ENCODE results near the gene KRT35. TPM values are rescaled to one million over a fixed set of nuclear protein-coding genes. Genes with fewer than 3 reads are reported as not detected.

KRT35 gene
- total and polyA plus RNA-seq, 2 experiments from 2014 or later, result not detected

DNA sequence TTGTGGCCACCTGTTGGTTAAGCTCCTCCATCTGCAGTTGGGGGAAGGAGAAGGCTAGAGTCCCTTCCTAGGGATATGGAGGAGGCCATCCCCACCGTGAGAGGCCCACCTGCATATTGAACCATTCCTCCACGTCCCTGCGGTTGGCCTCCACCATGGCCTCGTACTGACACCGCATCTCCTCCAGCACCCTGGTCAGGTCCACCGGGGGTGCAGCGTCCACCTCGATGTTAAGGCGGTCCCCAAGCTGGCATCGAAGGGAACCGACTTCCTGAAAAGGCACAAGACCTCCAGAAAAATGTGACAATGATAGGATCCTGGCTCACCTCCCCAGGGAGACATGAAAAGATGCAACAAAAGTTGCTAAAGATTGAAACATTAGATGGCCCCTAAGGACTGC is 16.8 kb downstream of the KRT35 start:
- no peak overlapping the region for H3K27ac Mint-ChIP-seq

More for the DNA sequence above, 16.8 kb downstream of the KRT35 start:
- ATAC-seq (no peak), DNase-seq (ENCODE audit: low spot score) (no peak)
- Mint-ChIP-seq H3K4me1 (no peaks in the 10 kb centered on the region), H3K9me3 (peaks cover 6% of the 10 kb centered on the region; the same call in 2 of the 3 replicates), H3K27me3 (ENCODE audit: insufficient read depth, low read depth, poor library complexity) (peaks cover 5% of the 10 kb centered on the region), H3K36me3 (ENCODE audit: low read depth) (no peaks in the 10 kb centered on the region), H3K4me3 (no peak overlapping the region)
- Histone ChIP-seq H3F3A (replicated peaks; ENCODE audit: low read depth) (no peaks in the 10 kb centered on the region), H2AFZ (no peak overlapping the region), H4K20me1 (replicated peaks; ENCODE audit: insufficient read depth) (no peaks in the 10 kb centered on the region), H3K4me1 (ENCODE audit: insufficient read depth) (no peaks in the 10 kb centered on the region), H3K79me2 (replicated peaks; ENCODE audit: insufficient read depth) (no peaks in the 10 kb centered on the region), H3K4me2 (no peak overlapping the region), H3K27me3 (ENCODE audit: insufficient read depth) (no peaks in the 10 kb centered on the region), H3K9me2 (ENCODE audit: insufficient read depth) (0 out of 2 replicates have a peak, but pooled peaks cover 7% of the 10 kb centered on the region), H3K36me3 (ENCODE audit: insufficient read depth) (no peaks in the 10 kb centered on the region), H3K4me3 (no peak overlapping the region), H3K27ac (ENCODE audit: low read depth) (no peak overlapping the region)
- TF ChIP-seq CREB1 (CRISPR knock-in tag; IDR thresholded peaks at IDR 0.05; ENCODE audit: low read depth) (no peak), EZH2 (IDR thresholded peaks at IDR 0.05; ENCODE audit: low read depth, unreplicated experiment) (no peak), ZNF331 (CRISPR knock-in tag; IDR thresholded peaks at IDR 0.05; ENCODE audit: low read depth) (no peak), JUNB (IDR thresholded peaks at IDR 0.05; ENCODE audit: unreplicated experiment) (no peak), POLR2AphosphoS5 (IDR thresholded peaks at IDR 0.05; ENCODE audit: low read depth) (no peak)
- TF ChIP-seq, protein P1, sequence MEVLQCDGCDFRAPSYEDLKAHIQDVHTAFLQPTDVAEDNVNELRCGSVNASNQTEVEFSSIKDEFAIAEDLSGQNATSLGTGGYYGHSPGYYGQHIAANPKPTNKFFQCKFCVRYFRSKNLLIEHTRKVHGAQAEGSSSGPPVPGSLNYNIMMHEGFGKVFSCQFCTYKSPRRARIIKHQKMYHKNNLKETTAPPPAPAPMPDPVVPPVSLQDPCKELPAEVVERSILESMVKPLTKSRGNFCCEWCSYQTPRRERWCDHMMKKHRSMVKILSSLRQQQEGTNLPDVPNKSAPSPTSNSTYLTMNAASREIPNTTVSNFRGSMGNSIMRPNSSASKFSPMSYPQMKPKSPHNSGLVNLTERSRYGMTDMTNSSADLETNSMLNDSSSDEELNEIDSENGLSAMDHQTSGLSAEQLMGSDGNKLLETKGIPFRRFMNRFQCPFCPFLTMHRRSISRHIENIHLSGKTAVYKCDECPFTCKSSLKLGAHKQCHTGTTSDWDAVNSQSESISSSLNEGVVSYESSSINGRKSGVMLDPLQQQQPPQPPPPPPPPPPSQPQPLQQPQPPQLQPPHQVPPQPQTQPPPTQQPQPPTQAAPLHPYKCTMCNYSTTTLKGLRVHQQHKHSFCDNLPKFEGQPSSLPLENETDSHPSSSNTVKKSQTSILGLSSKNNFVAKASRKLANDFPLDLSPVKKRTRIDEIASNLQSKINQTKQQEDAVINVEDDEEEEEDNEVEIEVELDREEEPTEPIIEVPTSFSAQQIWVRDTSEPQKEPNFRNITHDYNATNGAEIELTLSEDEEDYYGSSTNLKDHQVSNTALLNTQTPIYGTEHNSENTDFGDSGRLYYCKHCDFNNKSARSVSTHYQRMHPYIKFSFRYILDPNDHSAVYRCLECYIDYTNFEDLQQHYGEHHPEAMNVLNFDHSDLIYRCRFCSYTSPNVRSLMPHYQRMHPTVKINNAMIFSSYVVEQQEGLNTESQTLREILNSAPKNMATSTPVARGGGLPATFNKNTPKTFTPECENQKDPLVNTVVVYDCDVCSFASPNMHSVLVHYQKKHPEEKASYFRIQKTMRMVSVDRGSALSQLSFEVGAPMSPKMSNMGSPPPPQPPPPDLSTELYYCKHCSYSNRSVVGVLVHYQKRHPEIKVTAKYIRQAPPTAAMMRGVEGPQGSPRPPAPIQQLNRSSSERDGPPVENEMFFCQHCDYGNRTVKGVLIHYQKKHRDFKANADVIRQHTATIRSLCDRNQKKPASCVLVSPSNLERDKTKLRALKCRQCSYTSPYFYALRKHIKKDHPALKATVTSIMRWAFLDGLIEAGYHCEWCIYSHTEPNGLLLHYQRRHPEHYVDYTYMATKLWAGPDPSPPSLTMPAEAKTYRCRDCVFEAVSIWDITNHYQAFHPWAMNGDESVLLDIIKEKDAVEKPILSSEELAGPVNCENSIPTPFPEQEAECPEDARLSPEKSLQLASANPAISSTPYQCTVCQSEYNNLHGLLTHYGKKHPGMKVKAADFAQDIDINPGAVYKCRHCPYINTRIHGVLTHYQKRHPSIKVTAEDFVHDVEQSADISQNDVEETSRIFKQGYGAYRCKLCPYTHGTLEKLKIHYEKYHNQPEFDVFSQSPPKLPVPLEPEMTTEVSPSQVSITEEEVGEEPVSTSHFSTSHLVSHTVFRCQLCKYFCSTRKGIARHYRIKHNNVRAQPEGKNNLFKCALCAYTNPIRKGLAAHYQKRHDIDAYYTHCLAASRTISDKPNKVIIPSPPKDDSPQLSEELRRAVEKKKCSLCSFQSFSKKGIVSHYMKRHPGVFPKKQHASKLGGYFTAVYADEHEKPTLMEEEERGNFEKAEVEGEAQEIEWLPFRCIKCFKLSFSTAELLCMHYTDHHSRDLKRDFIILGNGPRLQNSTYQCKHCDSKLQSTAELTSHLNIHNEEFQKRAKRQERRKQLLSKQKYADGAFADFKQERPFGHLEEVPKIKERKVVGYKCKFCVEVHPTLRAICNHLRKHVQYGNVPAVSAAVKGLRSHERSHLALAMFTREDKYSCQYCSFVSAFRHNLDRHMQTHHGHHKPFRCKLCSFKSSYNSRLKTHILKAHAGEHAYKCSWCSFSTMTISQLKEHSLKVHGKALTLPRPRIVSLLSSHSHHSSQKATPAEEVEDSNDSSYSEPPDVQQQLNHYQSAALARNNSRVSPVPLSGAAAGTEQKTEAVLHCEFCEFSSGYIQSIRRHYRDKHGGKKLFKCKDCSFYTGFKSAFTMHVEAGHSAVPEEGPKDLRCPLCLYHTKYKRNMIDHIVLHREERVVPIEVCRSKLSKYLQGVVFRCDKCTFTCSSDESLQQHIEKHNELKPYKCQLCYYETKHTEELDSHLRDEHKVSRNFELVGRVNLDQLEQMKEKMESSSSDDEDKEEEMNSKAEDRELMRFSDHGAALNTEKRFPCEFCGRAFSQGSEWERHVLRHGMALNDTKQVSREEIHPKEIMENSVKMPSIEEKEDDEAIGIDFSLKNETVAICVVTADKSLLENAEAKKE (CRISPR knock-in tag; IDR thresholded peaks at IDR 0.05), result no peak
- TF ChIP-seq, protein P2, sequence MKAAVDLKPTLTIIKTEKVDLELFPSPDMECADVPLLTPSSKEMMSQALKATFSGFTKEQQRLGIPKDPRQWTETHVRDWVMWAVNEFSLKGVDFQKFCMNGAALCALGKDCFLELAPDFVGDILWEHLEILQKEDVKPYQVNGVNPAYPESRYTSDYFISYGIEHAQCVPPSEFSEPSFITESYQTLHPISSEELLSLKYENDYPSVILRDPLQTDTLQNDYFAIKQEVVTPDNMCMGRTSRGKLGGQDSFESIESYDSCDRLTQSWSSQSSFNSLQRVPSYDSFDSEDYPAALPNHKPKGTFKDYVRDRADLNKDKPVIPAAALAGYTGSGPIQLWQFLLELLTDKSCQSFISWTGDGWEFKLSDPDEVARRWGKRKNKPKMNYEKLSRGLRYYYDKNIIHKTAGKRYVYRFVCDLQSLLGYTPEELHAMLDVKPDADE (IDR thresholded peaks at IDR 0.05), result no peak

Measured in GM23338 (cell line).